ENCODE measurements around the gene GLO1.

The GLO1 gene

GRCh38 chr6:38681850-38682249 is 21.1 kb downstream of the GLO1 start:
- Histone ChIP-seq H3K27ac (replicated peaks) (no peak overlapping the region), H3K27me3 (ENCODE audit: insufficient read depth, poor library complexity, severe bottlenecking) (no peaks in the 10 kb centered on the region), H3K4me3 (replicated peaks; ENCODE audit: insufficient read depth, low read length) (no peak overlapping the region)
- DNase-seq (ENCODE audit: low read depth in 1 of 2, low spot score in 1 of 2) = no peak
- TF ChIP-seq SPI1 (IDR thresholded peaks at IDR 0.05; ENCODE audit: borderline replicate concordance, low read depth) = no peak
- no peak for TF ChIP-seq POLR2AphosphoS5 (IDR thresholded peaks at IDR 0.05; ENCODE audit: low read depth)
- no peak for TF ChIP-seq CTCF (IDR thresholded peaks at IDR 0.05; ENCODE audit: insufficient read depth, low read length)
- TF ChIP-seq REST (IDR thresholded peaks at IDR 0.05; ENCODE audit: insufficient replicate concordance, low read depth) = no peak
- no peak for TF ChIP-seq GABPA (IDR thresholded peaks at IDR 0.05; ENCODE audit: low read depth)

GRCh38 chr6:38679668-38680067 is 23.3 kb downstream of the GLO1 start:
- Histone ChIP-seq H3K4me3 (replicated peaks; ENCODE audit: insufficient read depth, low read length) (no peak overlapping the region), H3K27me3 (ENCODE audit: insufficient read depth, poor library complexity, severe bottlenecking) (no peaks in the 10 kb centered on the region), H3K27ac (replicated peaks) (no peak overlapping the region)
- DNase-seq (ENCODE audit: low read depth in 1 of 2, low spot score in 1 of 2) = no peak
- TF ChIP-seq REST (IDR thresholded peaks at IDR 0.05; ENCODE audit: insufficient replicate concordance, low read depth) = no peak
- no peak for TF ChIP-seq SPI1 (IDR thresholded peaks at IDR 0.05; ENCODE audit: borderline replicate concordance, low read depth)
- no peak for TF ChIP-seq POLR2AphosphoS5 (IDR thresholded peaks at IDR 0.05; ENCODE audit: low read depth)
- TF ChIP-seq GABPA (IDR thresholded peaks at IDR 0.05; ENCODE audit: low read depth) = no peak
- no peak for TF ChIP-seq CTCF (IDR thresholded peaks at IDR 0.05; ENCODE audit: insufficient read depth, low read length)

- Histone ChIP-seq H3K27ac (replicated peaks) (no peak overlapping the region), H3K27me3 (ENCODE audit: insufficient read depth, poor library complexity, severe bottlenecking) (no peaks in the 10 kb centered on the region), H3K4me3 (replicated peaks; ENCODE audit: insufficient read depth, low read length) (no peak overlapping the region)
- DNase-seq (ENCODE audit: low read depth in 1 of 2, low spot score in 1 of 2) = no peak
- no peak for TF ChIP-seq CTCF (IDR thresholded peaks at IDR 0.05; ENCODE audit: insufficient read depth, low read length)
- TF ChIP-seq SPI1 (IDR thresholded peaks at IDR 0.05; ENCODE audit: borderline replicate concordance, low read depth) = no peak
- no peak for TF ChIP-seq REST (IDR thresholded peaks at IDR 0.05; ENCODE audit: insufficient replicate concordance, low read depth)
- no peak for TF ChIP-seq GABPA (IDR thresholded peaks at IDR 0.05; ENCODE audit: low read depth)
- TF ChIP-seq POLR2AphosphoS5 (IDR thresholded peaks at IDR 0.05; ENCODE audit: low read depth) = no peak
These were observed 24.7 kb downstream of the GLO1 start for GRCh38 chr6:38678178-38678760.
